Gastroesophageal sphincter (tissue), 4 donors: Measurements from ENCODE around the gene LRRC42. TPM values are rescaled to one million over a fixed set of nuclear protein-coding genes. Genes with fewer than 3 reads are reported as not detected.

ENCODE experiments used
- ATAC-seq: fragments of 150-250 bp; one replicate; pipeline ENCODE4 v1.9.1; 2016; ENCODE audit warnings: mild to moderate bottlenecking, moderate library complexity
- H3K27ac ChIP-seq, 4 donors: fragments of 200-600 bp; sonication (generic) in 3 of 4; 1 replicate in 3 of 4; 2 replicates in 1 of 4; pipeline ENCODE4 v1.5.1; 2016 to 2019
- H3K27me3 ChIP-seq: fragments of 200-600 bp; sonication (generic); one replicate; pipeline ENCODE4 v1.5.1; 2019
- H3K36me3 ChIP-seq, 2 donors: fragments of 200-600 bp; sonication (generic); one replicate each; pipeline ENCODE4 v1.5.1; 2019; ENCODE audit warnings: control low read depth in 1 of 2
- H3K4me1 ChIP-seq, 3 donors: fragments of 200-600 bp; sonication (generic); 1 replicate in 2 of 3; 2 replicates in 1 of 3; pipeline ENCODE4 v1.5.1; 2016 to 2019; ENCODE audit warnings: control low read depth in 2 of 3
- H3K4me3 ChIP-seq, 2 donors: fragments of 200-600 bp; sonication (generic); one replicate each; pipeline ENCODE4 v1.5.1; 2019; ENCODE audit warnings: mild to moderate bottlenecking in 1 of 2, moderate library complexity in 1 of 2
- H3K9me3 ChIP-seq, 3 donors: fragments of 200-600 bp; sonication (generic); one replicate each; pipeline ENCODE4 v1.5.1; 2017 to 2019; ENCODE audit warnings: control low read depth in 2 of 3
- CTCF ChIP-seq, 4 experiments: fragments of 200-600 bp in 2 of 4; fragments of 450-650 bp in 2 of 4; sonication (generic) in 1 of 4; IDR thresholded peaks; one replicate each; pipeline ENCODE4 v1.5.1; 2017 to 2019; ENCODE audit warnings: antibody characterized with exemption in 4 of 4, mild to moderate bottlenecking in 2 of 4, moderate library complexity in 2 of 4
- EP300 ChIP-seq: sonication (generic); formaldehyde crosslinking; IDR thresholded peaks from one replicate; pipeline ENCODE4 v1.6.1; 2017; ENCODE audit warnings: antibody characterized with exemption, mild to moderate bottlenecking
- POLR2A ChIP-seq, 2 donors: fragments of 450-650 bp; IDR thresholded peaks; one replicate each; pipeline ENCODE4 v1.6.1; 2017; ENCODE audit warnings: antibody characterized with exemption in 2 of 2, mild to moderate bottlenecking in 2 of 2, moderate library complexity in 1 of 2
- POLR2AphosphoS5 ChIP-seq: sonication (generic); formaldehyde crosslinking; IDR thresholded peaks from one replicate; pipeline ENCODE4 v1.6.1; 2017; ENCODE audit warnings: antibody characterized with exemption
- WGBS, 2 donors: methylation state at CpG; one replicate each; pipeline ENCODE4 v1.1.5; 2018; ENCODE audit warnings: low coverage in 1 of 2; 5-methylcytosine and 5-hydroxymethylcytosine counted together
- total RNA-seq, 4 donors: library from RNA; depleted of rRNA; stranded (reverse); fragments of >200 nt; gene quantifications; one replicate each; pipeline ENCODE4 v1.1.0, GENCODE V29; 2016

LRRC42 gene
- total RNA-seq, 4 donors from 2014 or later, result 19.6 to 31.4 (median 23.9) TPM

- no peaks in the 10 kb centered on the region for H3K4me1 ChIP-seq
- no peak for ATAC-seq
- TF ChIP-seq CTCF (IDR thresholded peaks at IDR 0.05), result no peak
- no peak for TF ChIP-seq POLR2A (IDR thresholded peaks at IDR 0.05)
- TF ChIP-seq EP300, result no peak
- TF ChIP-seq POLR2AphosphoS5, result no peak
- no peak overlapping the region for H3K27ac ChIP-seq
- no peak overlapping the region for H3K4me3 ChIP-seq
- H3K9me3 ChIP-seq, result no peaks in the 10 kb centered on the region
- peaks cover 28% of the 10 kb centered on the region for H3K27me3 ChIP-seq
- WGBS, 2 donors, result 11 to 64% methylated on average over 1 to 5 of the region's 8 CpGs
- H3K36me3 ChIP-seq, result no peaks in the 10 kb centered on the region
Observed at GRCh38 chr1:54013393-54014008, 67.4 kb downstream of the LRRC42 start.

- ATAC-seq, result no peak
- H3K9me3 ChIP-seq, result no peaks in the 10 kb centered on the region
- TF ChIP-seq EP300 (no peak), CTCF (IDR thresholded peaks at IDR 0.05) (no peak), POLR2AphosphoS5 (no peak)
- H3K4me1 ChIP-seq, result no peaks in the 10 kb centered on the region
- H3K4me3 ChIP-seq, result no peak overlapping the region
- no CpG with 5 or more reads among the region's 17 CpGs for WGBS, 2 donors
- peaks cover 28% of the 10 kb centered on the region for H3K27me3 ChIP-seq
- no peak overlapping the region for H3K27ac ChIP-seq
- H3K36me3 ChIP-seq, result no peaks in the 10 kb centered on the region
Observed at GRCh38 chr1:54014009-54014629, 68.0 kb downstream of the LRRC42 start.

GRCh38 chr1:54016343-54017282 lies 70.5 kb downstream of the LRRC42 start:
- Histone ChIP-seq H3K36me3 (no peaks in the 10 kb centered on the region), H3K27ac (no peak overlapping the region), H3K9me3 (no peaks in the 10 kb centered on the region), H3K4me1 (no peaks in the 10 kb centered on the region), H3K4me3 (no peak overlapping the region), H3K27me3 (peaks cover 28% of the 10 kb centered on the region)
- TF ChIP-seq CTCF (IDR thresholded peaks at IDR 0.05), result no peak
- no peak for TF ChIP-seq POLR2A (IDR thresholded peaks at IDR 0.05)
- 60% methylated on average over 8 of the region's 8 CpGs; no CpG with 5 or more reads in 1 of the 2 donors for WGBS, 2 donors
- no peak for ATAC-seq

Other genes starting within 250 kb of the LRRC42 start
- gene GLIS1, start 207.2 kb upstream of the LRRC42 start, total RNA-seq, result under 1 TPM in 2 of 4 donors, not detected in 2; 0.16 to 0.27 TPM
- gene NDC1, start 108.1 kb upstream of the LRRC42 start, total RNA-seq, result 10 to 100 TPM in 1 of 4 donors, 1 to 10 TPM in 3; 6.7 to 10.3 (median 7.1) TPM
- 10 to 100 TPM; 14.1 to 27.1 (median 17.6) TPM for gene YIPF1, start 56.6 kb upstream of the LRRC42 start, total RNA-seq
- not detected for gene DIO1, start 52.2 kb upstream of the LRRC42 start, total RNA-seq
- 10 to 100 TPM; 17.7 to 27.1 (median 21.3) TPM for gene IFT25, start 651 bp upstream of the LRRC42 start, total RNA-seq
- gene LDLRAD1, start 71.8 kb downstream of the LRRC42 start, total RNA-seq, result not detected
- gene TMEM59, start 106.9 kb downstream of the LRRC42 start, total RNA-seq, result 100 to 1,000 TPM; 238 to 466 (median 352) TPM
- gene TCEANC2, start 107.3 kb downstream of the LRRC42 start, total RNA-seq, result 10 to 100 TPM in 1 of 4 donors, 1 to 10 TPM in 3; 3.6 to 10.2 (median 9.1) TPM
- gene CDCP2, start 206.7 kb downstream of the LRRC42 start, total RNA-seq, result under 1 TPM in 2 of 4 donors, not detected in 2; 0.13 to 0.23 TPM